HG02885 (cell line): ENCODE measurements around the gene FCHSD1.
"Not testable (repeated sequence)": the region's sequence is repeated elsewhere in the genome, so short reads cannot be mapped to it uniquely, and the experiment has no call there.

Source experiments
- ATAC-seq: cut with Tn5 transposase; IDR thresholded peaks from one replicate; pipeline ENCODE4 v1.9.1; 2021; ENCODE audit warnings: mild to moderate bottlenecking; ENCODE audit not compliant: unreplicated experiment, poor library complexity

The FCHSD1 gene

DNA sequence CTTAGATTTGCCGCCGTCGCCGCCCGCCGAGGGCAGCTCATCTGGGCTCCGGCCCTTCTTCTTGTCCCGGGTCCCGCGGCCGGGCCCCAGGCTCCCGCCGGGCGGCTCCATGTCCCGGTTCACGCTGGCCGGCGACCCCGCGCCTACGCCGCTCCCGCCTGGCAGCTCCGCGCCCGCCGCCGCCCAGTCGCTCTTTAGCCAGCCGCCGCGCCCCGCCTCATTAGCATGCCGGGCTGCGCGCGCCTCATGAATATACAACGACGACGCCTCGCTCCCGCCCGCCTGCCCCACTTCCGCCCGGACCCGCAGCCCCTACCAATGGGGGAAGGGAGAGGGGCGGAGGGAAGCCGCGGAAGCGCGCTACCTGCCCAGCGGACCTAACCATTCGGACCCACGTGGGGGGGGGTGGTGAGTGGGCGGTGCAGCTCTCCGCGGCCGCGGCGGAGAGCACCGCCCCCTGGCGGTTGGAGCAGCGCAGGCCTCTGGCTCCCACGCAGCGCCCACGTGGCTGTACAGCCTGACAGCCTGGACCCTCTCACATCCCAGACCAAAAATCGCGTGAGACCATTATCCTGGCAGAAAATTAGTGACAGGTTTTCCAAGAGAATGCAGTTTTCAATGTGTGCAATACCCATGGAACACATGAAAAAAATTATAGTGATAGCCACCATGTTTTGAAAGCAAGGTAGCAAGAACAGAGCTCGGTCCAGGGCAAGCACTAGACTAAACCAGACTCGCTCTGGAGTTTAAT lies 32.2 kb downstream of the FCHSD1 start, which contains the start of gene DIAPH1:
Gene DIAPH1, minus strand, starts transcription at position 197 of the 751 bp plus-strand sequence. Its CDS starts 86 bp downstream, at position 111.
- peak; percentile 83 for ATAC-seq

DNA sequence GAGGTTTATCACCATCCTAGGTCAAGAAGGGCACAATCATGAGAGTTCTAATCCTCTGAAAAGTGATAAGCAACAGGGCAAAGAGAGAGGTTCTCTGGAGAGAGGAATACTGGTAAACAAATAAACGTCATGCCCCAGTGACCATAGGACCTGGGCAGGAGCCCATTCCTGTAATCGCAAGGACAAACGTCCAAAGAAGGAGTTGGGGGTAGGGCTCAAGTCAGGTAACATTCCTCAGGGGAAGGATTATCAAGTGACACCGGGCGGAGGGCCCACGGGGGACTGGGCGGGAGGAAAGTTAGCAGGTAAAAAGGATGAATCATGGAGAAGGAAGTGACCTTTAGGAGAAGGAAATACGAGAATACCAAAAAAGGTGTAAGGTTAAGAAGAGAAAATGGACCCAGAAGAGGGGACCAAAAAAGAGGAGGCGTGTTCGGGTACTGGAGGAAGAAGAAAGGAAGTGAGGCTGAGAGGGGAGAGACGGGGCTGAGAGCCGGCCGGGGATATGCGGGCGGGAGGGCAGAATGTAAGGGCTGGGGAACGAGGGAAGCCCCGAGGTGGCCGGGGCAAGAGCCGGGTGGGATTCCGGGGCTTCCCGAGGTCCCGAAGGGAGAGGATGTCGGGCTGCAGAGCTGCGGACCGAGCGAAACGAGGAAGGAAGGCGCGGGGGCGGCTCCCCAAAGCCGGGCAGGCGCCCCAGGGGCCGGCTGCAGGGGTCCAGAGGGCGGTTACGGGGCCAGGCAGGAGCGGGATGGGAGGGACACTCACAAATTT lies 33.0 kb downstream of the FCHSD1 start:
- peak; percentile 28 for ATAC-seq

DNA sequence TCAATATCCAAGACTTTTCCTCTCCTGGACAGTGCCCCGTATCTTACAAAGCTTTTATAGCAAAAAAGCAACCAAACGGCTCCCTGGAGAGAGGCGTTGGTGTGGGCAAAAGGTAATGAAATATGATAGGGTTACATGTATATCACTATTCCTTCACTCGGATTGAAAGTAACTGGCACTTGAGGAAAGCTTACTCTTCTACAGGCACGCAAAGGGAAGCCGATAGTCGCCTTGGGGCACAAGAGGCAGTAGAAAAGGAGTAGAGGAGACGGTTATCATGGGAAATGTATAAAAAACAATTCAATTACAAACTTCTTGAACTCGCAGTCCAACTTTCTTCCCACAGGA lies 33.6 kb downstream of the FCHSD1 start:
- ATAC-seq, result no peak

DNA sequence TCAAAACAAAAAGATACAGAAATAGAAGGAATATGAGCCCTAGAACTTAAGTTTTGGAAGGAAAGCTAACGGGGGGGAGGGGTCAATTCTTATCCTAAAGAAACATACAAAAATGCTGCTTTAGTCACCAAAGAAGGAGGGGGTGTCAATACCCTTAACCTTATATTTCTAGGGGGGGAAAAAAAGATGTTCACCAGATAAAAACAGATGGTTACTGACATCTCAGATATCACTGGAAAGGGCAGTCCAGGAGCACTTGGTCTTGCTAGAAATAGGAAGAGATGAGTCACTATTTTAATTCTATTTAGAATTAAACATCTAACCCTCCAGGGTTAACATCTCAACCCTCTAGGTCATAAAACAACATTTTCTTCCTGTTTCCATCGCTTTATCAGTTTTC lies 34.1 kb downstream of the FCHSD1 start:
- ATAC-seq, result no peak

DNA sequence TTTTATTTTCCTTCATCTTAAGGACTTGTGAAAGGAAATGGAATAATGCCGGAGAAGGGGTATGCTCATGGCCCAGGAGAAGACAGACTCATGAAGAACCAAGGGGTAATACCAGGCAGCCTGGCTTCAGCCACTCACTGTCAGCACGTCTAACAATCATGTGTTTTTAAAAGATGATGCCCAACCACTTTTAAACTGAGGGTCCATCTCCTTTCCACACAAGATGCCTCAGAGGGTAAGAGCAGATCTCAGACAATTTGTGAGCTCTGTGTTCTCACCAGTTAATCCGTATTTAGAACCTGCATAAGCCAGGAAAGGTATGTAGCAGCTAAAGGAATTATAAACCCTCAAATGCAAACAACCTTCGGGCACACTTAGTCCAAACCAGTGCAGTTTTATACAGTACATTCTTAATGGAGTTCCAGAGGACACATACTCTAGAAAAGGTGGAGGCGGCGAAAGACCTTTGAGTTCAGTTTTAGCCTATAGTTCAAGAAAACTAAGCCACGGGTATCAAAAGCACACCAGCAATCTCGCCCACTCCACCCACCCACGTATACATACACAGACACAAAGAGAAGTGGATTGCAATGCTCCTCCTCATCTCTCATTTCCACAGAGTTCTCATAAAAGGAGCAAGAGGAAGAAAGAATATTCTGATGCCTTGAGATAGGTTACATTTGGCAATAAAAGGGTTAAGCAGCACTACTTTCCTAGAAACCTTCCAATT lies 35.1 kb downstream of the FCHSD1 start:
- ATAC-seq, result no peak

DNA sequence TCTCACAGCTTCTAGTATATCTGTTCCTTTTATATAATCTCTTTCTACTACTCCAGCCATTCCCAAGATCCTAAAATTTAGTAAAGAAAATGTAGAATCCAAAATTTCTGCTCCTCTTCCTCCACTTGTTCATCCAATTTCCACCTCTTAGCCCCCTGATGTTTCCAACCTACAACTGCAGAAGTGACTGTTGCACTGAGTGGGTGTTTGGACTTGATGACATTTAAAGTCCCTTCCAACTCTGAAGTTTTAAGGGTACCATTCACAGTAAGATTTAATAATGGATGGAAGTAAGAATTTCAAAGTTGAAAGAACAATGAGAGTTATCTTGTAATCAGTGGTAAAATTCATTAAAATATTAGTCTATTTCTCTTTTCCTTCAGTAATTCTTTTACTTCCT lies 37.9 kb downstream of the FCHSD1 start:
- no peak for ATAC-seq

DNA sequence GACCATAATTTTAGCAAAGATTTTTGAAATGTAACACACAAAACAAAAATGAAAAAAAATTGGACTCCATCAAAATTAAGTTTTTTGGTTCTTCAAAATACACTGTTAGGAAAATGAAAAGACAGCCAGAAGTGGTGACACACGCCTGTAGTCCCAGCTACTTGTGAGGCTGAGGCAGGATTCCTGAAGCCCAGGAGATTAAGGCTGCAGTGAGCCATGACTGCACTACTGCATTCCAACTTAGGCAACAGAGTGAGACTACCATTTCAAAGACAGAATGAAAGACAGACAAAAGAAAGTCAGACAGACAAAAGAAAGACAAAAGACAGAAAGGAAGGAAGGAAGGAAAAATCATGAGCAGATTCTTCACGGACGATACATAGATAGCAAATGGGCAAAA lies 39.9 kb downstream of the FCHSD1 start:
- no peak for ATAC-seq

DNA sequence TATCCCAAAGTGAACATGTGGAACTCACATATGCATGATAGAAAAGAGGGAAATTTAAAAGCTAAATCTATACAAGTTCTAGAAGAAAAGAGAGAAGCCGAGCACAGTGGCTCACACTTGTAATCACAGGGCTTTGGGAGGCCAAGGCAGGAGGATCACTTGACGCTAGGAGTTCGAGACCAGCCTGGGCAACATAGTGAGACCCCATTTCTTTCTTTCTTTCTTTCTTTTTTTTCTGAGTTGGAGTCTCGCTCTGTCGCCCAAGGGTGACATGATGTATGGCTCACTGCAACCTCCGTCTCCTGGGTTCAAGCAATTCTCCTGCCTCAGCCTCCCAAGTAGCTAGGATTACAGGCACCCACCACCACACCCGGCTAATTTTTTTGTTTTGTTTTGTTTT lies 41.3 kb downstream of the FCHSD1 start:
- not testable (repeated sequence) for ATAC-seq

DNA sequence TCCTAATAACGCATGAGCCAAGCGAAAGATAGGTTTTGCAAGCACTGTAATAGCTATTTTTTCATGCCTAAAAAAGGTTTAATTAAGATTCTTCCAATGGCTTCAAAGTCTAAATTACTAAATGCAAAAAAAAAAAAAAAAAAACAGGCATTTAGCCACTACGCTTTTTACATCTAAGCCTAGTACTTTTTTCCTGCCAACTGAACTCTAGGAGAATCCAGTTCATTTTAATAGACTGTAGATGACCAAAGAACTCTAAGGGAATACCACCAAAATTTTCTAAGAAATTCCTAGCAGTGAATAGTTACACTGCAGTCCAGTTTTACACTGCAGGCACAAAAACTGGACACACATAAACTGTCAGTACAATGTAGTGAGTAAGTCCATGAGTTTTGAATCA lies 42.2 kb downstream of the FCHSD1 start:
- no peak for ATAC-seq

DNA sequence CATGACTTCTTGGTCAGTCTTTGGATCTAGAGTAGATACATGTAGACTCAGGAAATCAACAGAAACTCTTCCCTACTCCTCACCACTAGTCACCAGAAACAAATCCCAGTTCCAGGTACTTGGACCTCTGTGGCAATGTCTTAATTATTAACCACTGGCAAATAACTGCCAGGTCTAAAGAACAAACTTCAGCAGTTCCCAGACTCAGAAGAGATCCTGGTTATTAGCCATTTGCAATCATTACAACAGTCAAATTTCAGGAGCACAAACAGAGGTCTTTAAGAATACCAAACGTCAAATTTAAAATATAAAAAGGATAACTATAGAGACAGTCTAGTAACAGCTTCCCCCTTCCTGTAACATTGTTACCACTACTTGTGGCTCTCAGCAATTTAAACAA lies 42.7 kb downstream of the FCHSD1 start:
- ATAC-seq, result no peak

DNA sequence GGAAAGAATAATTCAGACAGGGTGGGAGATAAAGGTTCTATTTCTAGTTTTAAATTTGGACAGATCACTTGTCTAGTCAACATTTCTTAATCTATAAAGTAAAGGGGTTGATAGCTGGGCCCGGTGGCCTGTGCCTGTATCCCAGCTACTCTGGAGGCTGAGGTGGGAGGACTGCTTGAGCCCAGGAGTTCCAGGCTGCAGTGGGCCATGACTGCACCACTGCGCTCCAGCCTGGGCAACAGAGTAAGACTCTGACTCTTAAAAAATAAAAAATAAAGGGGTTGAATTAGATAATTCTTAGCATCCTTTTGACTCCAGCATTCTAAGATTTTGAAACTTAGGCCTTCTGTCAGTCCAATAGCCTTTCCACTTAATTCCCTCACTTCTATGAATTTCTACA lies 43.2 kb downstream of the FCHSD1 start:
- ATAC-seq, result no peak

DNA sequence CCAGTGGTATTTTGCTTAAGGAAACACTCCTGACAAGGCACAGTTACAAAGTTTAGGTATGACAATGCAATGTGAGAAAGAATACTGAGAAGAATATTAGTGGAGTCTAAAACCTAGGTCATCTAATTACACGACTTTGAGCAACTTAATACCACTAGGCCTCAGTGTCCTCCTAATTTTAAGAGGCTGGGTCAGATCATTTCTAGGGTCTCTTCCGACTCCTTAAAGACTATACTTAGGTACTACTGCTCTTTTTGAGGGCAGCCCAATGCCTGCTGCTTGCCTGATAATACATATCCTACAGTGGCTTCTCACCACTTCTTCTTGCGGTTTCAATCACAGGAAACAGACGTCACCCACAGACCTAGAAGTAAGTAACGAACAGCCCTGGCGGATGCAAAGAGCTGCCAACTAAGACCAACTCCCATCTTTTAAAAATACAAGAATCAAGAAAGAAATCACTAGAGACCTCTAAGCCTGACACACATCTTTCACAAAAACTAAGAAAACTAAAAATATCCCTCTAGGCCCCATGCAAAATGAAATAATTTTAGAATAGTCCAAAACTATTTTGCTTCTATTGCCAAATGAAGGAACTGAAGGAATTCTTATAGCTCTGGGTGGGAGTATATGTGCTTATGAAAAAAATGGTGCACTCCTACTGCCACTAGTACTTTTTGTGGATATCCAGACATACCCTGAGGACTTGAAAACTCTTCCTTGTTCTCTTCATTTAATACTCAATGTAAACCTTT lies 45.5 kb downstream of the FCHSD1 start:
- ATAC-seq, result peak; percentile 95

DNA sequence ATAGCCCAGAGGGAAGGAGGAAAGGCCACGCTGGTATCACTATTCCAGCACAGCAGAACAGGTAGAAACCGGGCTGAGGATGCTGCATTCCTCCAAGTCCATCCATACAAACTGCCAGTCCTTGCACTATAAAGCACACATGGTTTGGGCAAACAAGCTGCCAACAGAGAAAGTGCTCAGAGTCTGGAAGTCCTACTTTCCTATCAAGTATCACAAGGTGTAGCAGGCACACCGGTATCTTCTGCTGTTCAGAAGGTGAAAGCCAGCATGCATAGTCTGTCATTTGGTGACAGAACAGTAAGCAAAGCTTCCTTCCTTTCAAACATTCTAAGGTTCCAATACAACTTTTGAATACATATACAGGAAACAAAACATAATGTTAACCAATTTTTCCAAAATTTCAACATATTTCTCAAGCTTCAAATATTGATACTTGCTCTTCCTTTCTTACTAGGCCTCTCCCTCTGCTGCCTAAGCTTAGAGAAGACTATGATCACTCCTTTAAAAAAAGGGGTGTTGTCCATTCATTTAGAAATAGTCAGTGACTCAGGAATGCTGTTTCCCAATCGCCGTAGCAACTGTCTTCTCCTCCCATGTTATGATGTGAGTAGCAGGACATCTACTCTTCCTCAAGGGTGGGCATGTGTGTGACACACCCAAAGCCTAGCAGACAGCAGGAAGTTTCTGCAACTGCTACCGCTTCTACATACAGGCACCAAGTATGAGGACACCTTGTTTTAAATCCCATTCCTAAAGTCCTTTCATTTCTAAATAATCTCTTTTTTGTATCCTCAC lies 47.1 kb downstream of the FCHSD1 start:
- ATAC-seq, result no peak

DNA sequence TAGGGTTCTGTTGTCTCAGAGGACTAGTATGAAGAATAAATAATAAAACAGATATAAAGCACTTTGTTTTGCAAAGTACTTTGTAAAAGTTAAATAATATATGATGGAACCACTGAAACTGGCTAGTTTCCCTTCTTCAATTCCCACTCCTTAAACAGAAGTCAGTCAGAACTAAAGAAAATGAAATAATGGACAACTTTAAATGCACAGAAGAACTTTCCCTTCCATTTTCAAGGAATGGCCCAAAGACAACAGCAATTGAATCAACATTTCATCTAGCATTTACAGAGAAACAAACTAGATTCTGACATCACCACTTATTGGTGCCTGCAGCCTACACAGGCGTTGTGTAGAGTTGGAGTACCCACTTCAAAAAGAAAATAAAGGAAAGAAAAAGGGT lies 48.6 kb downstream of the FCHSD1 start:
- no peak for ATAC-seq

DNA sequence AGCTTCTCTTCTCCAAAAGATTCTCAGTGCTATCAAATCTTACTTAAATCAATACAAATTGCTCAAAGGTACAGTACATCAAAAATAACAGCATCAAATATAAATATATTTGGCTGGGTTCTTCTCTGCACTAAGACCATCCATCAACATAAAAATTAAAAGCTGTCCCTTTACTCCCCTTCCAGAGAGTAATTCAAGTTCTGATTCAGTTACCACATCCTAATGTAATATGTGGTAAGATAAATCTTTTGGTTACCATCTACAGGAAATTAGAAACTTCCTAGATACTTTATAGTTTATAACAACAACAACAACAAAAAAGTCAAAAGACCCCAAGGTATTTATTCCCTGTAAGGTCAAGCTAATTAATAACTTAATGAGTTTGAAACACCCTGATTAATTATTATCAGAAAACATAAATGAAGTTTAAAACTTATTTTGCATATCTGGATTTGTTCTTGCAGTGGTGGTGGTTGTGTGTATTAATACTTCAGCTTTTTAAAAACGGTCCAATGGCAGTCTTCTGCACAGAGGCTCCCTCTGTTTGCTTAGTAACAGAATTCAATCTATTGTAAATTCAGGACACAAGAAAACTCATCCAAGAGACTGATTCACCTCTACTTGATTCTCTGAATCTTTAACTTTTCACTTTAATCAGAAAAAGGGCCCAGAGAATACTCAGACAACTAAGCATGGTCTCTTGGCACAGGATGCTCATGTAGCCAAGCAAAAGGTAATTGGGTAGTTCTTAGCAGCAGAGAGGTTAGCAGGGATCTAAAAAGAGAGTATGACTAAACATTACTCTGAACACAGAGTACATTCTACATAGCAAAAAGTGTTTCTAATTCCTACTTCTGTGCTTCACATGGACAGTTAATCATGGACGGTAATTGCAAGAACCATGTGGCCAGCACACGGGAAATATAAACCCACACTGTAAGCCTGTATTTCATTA lies 52.5 kb downstream of the FCHSD1 start:
- ATAC-seq, result peak; percentile 56

DNA sequence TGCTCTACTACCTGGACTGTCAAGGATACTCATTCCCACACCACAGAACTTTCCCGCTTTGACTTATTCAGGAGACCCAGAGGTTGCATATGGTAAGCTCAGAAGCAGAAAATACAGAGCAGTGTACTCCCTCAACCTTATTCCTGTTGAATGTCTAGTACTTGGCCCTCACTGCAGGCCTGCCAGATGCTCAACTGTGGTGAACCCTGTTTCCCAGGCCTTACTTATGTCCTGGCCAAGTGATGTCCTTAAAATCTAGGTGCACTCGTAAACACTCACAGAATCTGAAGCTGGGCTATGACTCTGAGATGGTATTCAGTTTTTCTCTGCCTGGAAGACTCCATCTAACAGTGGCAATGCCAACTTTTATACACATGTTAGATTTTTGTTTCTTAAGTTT lies 53.4 kb downstream of the FCHSD1 start:
- ATAC-seq, result no peak

DNA sequence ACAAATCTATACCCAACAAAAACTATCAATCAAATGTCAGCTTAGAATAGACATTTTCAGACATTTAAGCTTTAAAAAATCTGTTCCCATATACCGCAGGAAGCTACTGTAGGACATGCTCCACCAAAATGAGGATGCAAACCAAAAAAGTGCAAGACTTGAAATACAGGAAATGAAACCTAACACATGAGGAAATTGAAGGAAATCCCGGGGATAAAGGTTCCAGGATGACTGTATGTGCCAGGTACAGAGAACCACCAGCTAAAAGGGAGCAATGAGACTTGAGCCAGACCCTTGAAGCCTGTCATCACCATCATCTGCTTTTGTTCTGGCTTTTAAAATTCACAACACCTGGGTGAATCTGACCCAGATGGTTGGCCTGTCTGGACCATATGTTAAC lies 53.8 kb downstream of the FCHSD1 start:
- ATAC-seq, result no peak

DNA sequence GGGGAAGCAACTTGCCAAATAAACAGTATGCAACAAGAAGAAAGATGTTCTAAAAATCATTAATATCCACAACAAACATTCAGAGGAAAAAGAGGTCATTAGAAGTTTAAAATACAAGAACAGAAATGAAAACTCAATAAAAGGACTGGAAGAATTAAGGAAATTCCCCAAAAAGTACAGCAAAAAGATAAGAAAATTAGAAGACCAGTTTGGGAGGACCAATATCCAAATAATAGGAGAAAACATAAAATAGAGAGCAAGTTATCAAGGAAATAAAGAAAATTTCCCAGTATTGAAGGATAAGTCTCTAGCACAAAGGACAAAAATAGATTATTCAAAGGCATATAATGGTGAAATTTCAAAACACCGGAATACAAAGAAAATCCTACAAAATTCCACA lies 54.4 kb downstream of the FCHSD1 start:
- no peak for ATAC-seq

DNA sequence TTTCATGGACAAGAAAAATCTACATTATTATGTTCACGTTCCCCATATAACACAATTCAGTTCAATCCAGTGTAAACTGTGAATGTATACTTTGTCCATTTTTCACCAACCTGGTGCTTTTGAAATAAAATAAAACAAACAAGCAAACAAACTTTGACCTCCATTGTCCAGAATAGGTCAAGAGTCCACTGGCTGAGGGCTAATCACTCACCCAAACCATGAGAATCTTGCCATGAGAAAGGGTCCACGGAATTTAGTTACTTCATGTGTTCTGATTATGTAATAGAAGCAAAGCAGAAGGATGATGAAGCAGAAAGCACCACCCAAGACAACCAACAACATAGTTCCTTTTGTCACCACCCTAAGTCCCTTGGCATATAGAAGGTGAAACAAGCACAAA lies 61.1 kb downstream of the FCHSD1 start:
- ATAC-seq, result no peak
